Osteoblast (primary cell): ENCODE measurements around the gene ANXA3. TPM values are rescaled to one million over a fixed set of nuclear protein-coding genes. Genes with fewer than 3 reads are reported as not detected.
"Not testable (repeated sequence)": the region's sequence is repeated elsewhere in the genome, so short reads cannot be mapped to it uniquely, and the experiment has no call there.

Experiments used
- DNase-seq: peaks from one replicate; pipeline ENCODE4 v3.0.0; 2011; ENCODE audit warnings: low spot score, mixed read lengths; ENCODE audit not compliant: insufficient read length; ENCODE audit errors: missing footprints
- H2AFZ ChIP-seq: 2 replicates; pipeline ENCODE4 v1.6.0; 2011; ENCODE audit warnings: mild to moderate bottlenecking, low read length
- H3K27ac ChIP-seq: 2 replicates; pipeline ENCODE4 v1.5.1; 2011; ENCODE audit warnings: mild to moderate bottlenecking, low read depth, low read length, moderate library complexity
- H3K27me3 ChIP-seq: 2 replicates; pipeline ENCODE4 v1.6.0; 2012; ENCODE audit warnings: mild to moderate bottlenecking, control low read depth, inconsistent platforms, low read length, moderate library complexity; ENCODE audit not compliant: insufficient read depth
- H3K36me3 ChIP-seq: 2 replicates; pipeline ENCODE4 v1.5.1; 2011; ENCODE audit warnings: mild to moderate bottlenecking, low read length, control low read depth, moderate library complexity; ENCODE audit not compliant: insufficient read depth
- H3K4me1 ChIP-seq: 2 replicates; pipeline ENCODE4 v1.5.1; 2011; ENCODE audit warnings: mild to moderate bottlenecking, low read length, control low read depth, moderate library complexity; ENCODE audit not compliant: insufficient read depth
- H3K4me2 ChIP-seq: 2 replicates; pipeline ENCODE4 v1.6.0; 2011; ENCODE audit warnings: mild to moderate bottlenecking, low read length; ENCODE audit not compliant: insufficient read depth
- H3K4me3 ChIP-seq: fragments of 200-600 bp; sonication (generic); 3 replicates; pipeline ENCODE4 v1.5.1; 2012; ENCODE audit warnings: mild to moderate bottlenecking, low read length, inconsistent platforms; ENCODE audit not compliant: insufficient read depth
- H3K79me2 ChIP-seq: 2 replicates; pipeline ENCODE4 v1.6.0; 2012; ENCODE audit warnings: mild to moderate bottlenecking, low read length, control low read depth, inconsistent platforms; ENCODE audit not compliant: insufficient read depth
- H3K9me3 ChIP-seq: 2 replicates; pipeline ENCODE4 v1.5.1; 2011; ENCODE audit warnings: low read depth, low read length, control low read depth
- H4K20me1 ChIP-seq: 2 replicates; pipeline ENCODE4 v1.6.0; 2012; ENCODE audit warnings: mild to moderate bottlenecking, low read length, control low read depth; ENCODE audit not compliant: insufficient read depth
- total RNA-seq: library from RNA; depleted of rRNA; stranded (reverse); fragments of >200 nt; gene quantifications from 2 replicates; pipeline ENCODE4 v1.2.3, GENCODE V29; 2012
- TF ChIP-seq, protein P1 (sequence below): IDR thresholded peaks from 2 replicates; pipeline ENCODE4 v1.5.1; 2011; ENCODE audit warnings: mild to moderate bottlenecking, low read depth, low read length, moderate library complexity; ENCODE audit errors: extremely low read depth

Gene ANXA3
- total RNA-seq, 1 donor, result 2.9 TPM

DNA sequence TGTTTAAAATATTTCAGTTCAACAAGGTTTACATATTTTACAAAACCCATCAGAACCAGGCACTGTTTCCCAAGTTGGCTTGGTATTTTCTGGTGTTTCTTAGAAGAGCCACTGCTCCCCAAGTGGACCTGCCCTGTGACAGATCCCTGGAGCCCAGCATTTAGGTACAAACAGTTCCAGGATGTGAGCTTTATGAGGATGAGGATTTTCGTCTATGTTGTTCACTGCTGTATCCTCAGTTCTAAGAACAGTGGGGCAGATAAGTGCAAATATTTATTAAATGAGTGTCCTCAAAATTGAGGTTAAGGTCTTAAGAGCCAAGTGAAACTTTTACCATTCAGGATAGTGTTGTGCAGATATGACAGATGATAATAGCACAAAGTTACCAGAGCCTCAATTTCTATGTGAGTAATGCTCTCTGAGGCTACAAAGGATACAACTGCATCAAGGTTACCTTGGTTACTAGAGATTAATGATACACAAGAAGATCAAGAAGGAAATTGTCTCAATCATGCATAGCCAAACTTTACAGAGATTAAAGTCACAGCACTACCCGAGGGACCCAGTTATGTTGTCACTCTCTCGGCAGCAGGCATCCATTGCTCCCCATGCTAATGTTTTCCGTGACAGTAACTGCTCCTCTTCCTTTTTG is 37.5 kb downstream of the ANXA3 start:
- TF ChIP-seq, protein P1, sequence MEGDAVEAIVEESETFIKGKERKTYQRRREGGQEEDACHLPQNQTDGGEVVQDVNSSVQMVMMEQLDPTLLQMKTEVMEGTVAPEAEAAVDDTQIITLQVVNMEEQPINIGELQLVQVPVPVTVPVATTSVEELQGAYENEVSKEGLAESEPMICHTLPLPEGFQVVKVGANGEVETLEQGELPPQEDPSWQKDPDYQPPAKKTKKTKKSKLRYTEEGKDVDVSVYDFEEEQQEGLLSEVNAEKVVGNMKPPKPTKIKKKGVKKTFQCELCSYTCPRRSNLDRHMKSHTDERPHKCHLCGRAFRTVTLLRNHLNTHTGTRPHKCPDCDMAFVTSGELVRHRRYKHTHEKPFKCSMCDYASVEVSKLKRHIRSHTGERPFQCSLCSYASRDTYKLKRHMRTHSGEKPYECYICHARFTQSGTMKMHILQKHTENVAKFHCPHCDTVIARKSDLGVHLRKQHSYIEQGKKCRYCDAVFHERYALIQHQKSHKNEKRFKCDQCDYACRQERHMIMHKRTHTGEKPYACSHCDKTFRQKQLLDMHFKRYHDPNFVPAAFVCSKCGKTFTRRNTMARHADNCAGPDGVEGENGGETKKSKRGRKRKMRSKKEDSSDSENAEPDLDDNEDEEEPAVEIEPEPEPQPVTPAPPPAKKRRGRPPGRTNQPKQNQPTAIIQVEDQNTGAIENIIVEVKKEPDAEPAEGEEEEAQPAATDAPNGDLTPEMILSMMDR, result no peak
- Histone ChIP-seq H4K20me1 (no peaks in the 10 kb centered on the region), H3K79me2 (no peaks in the 10 kb centered on the region), H3K4me1 (no peaks in the 10 kb centered on the region), H3K27me3 (no peaks in the 10 kb centered on the region), H3K4me3 (no peak overlapping the region), H2AFZ (no peak overlapping the region), H3K27ac (no peak overlapping the region), H3K36me3 (no peaks in the 10 kb centered on the region), H3K9me3 (no peaks in the 10 kb centered on the region), H3K4me2 (no peak overlapping the region)
- no peak for DNase-seq

DNA sequence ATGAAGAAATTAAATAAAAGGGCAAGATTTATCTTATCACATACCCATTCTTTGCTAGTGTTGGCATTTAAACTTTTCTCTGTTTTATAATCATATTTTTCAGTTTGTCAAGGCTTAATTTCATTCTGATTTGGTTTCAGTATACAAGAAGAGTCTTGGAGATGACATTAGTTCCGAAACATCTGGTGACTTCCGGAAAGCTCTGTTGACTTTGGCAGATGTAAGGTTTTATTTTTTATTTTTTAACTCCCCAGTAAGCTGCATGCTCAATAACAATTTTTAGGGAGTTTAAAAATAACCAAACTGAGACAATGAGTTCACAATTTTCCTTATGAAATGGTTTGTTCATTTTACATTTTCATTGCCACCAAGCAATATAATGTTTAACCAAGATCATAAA is 39.8 kb downstream of the ANXA3 start:
- Histone ChIP-seq H3K27ac (no peak overlapping the region), H3K9me3 (no peaks in the 10 kb centered on the region), H2AFZ (no peak overlapping the region), H4K20me1 (no peaks in the 10 kb centered on the region), H3K4me2 (no peak overlapping the region), H3K27me3 (no peaks in the 10 kb centered on the region), H3K4me1 (no peaks in the 10 kb centered on the region), H3K79me2 (no peaks in the 10 kb centered on the region), H3K4me3 (no peak overlapping the region), H3K36me3 (no peaks in the 10 kb centered on the region)
- TF ChIP-seq, protein P1, result no peak
- DNase-seq, result no peak

DNA sequence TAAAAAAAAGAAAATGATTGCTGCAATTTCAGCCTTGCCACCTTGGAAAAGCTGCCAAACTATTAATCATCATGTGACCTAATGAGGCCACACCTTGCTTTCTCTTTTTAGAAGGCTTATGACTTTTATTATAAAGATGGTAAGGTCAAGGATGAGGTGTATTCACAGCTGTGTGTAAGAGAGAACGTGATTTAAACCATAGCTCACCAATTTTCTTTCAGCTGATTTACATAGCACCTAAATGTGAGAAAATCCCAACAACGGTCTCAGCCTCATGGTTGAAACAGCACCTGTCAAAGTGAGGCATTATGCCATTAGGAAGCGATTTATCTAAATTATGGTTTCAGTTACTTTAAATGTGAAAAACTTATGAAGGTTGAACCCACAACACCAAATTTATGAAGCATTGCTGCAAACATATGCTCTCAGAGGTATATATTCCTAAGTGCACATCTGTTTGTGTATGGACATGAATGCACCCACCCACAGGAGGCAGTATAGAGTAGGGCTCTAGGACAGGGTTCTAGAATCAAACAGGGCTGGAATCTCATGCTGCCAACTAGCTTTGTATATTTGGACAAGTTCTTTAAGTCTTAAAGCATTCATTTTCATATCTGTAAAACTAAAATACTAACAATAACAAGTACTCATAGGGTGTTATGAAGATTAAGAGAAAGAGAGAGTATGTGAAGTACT is 40.7 kb downstream of the ANXA3 start:
- no peak overlapping the region for H3K4me2 ChIP-seq
- no peak for DNase-seq
- no peaks in the 10 kb centered on the region for H3K36me3 ChIP-seq
- H2AFZ ChIP-seq, result no peak overlapping the region
- TF ChIP-seq, protein P1, result peak; percentile 26
- no peak overlapping the region for H3K27ac ChIP-seq
- no peaks in the 10 kb centered on the region for H3K79me2 ChIP-seq
- no peaks in the 10 kb centered on the region for H3K4me1 ChIP-seq
- H3K27me3 ChIP-seq, result no peaks in the 10 kb centered on the region
- no peaks in the 10 kb centered on the region for H4K20me1 ChIP-seq
- no peaks in the 10 kb centered on the region for H3K9me3 ChIP-seq
- no peak overlapping the region for H3K4me3 ChIP-seq

DNA sequence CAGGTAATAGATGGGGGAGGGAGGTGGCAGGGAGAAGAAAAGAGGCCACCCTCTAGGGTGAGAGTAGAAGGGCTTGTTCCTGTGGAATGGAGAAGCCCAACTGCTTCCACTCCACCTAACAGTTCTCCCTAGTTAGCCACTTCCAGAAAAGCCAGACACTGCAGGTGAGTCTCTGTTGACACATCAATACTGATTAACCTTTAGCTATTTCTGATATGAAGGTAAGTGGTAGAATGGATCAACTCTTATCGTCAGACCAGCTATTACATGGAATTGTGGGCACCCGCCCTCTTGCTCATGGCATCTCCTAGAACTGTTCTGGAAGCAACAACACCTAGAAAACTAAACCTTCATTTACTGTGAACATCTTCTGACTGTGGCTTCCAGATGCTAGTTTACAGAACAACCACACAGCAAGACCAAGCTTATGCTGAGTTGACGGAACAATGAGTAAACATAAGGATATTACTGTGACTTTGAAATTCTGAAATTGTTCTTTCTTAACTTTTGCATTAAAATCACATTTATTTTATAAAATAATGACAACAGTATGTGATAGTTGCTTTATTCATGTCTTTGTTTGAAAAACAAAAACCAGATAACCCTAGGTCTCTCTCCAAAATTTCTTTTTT is 44.7 kb downstream of the ANXA3 start:
- no peak for DNase-seq
- Histone ChIP-seq H2AFZ (no peak overlapping the region), H3K4me2 (no peak overlapping the region), H3K9me3 (no peaks in the 10 kb centered on the region), H3K4me1 (no peaks in the 10 kb centered on the region), H3K4me3 (no peak overlapping the region), H3K36me3 (no peaks in the 10 kb centered on the region), H3K27me3 (no peaks in the 10 kb centered on the region), H4K20me1 (no peaks in the 10 kb centered on the region), H3K27ac (no peak overlapping the region), H3K79me2 (no peaks in the 10 kb centered on the region)
- TF ChIP-seq, protein P1, result no peak

DNA sequence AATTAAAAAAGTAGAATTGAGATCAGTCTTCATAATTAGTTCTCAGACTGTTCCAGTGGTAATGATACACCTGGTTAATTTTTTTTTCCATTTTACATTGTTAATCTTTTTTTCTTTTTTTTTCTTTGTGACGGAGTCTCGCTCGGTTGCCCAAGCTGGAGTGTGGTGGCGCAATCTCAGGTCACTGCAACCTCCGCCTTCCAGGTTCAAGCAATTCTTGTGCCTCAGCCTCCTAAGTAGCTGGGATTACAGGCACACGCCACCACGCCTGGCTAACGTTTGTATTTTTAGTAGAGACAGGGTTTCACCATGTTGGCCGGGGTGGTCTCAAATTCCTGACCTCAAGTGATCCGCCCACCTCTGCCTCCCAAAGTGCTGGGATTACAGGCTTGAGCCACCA is 46.9 kb downstream of the ANXA3 start:
- not testable (repeated sequence) for H3K36me3 ChIP-seq, H3K9me3 ChIP-seq, H3K4me1 ChIP-seq, H3K79me2 ChIP-seq, H2AFZ ChIP-seq, H3K27ac ChIP-seq, H3K4me3 ChIP-seq, DNase-seq, H3K27me3 ChIP-seq, H4K20me1 ChIP-seq, H3K4me2 ChIP-seq
